T-helper 17 cell (primary cell): ENCODE measurements around the gene PCBP3. TPM values are rescaled to one million over a fixed set of nuclear protein-coding genes. Genes with fewer than 3 reads are reported as not detected.
A peak's percentile ranks its signal among the peaks of the same experiment; 100 is the strongest.

Source experiments
- ATAC-seq: fragments of 150-1000 bp; cut with Tn5 transposase; 2 replicates; pipeline ENCODE4 v1.10.0; 2021; ENCODE audit warnings: mild to moderate bottlenecking, moderate library complexity
- DNase-seq, 3 donors: peaks; one replicate each; pipeline versions ENCODE4 v3.0.0 to v3.0.0-alpha.2; 2020 to 2021
- H3K9me3 ChIP-seq: one replicate; pipeline ENCODE4 v1.7.0; 2013; ENCODE audit warnings: low read length, mild to moderate bottlenecking; ENCODE audit not compliant: control insufficient read depth, poor library complexity, severe bottlenecking
- H3K27ac Mint-ChIP-seq: one replicate; pipeline ENCODE4 v1.8.0; 2022; ENCODE audit warnings: mild to moderate bottlenecking, moderate library complexity, mixed read lengths
- H3K27me3 Mint-ChIP-seq: one replicate; pipeline ENCODE4 v1.8.0; 2022; ENCODE audit warnings: mixed read lengths
- H3K36me3 Mint-ChIP-seq: one replicate; pipeline ENCODE4 v1.8.0; 2022; ENCODE audit warnings: low read depth, mixed read lengths
- H3K4me1 Mint-ChIP-seq: one replicate; pipeline ENCODE4 v1.8.0; 2022; ENCODE audit warnings: mild to moderate bottlenecking, mixed read lengths
- H3K4me3 Mint-ChIP-seq: one replicate; pipeline ENCODE4 v1.8.0; 2022; ENCODE audit warnings: mild to moderate bottlenecking, moderate library complexity, mixed read lengths
- total RNA-seq, 4 donors: library from RNA in 2 of 4; stranded (reverse) in 2 of 4; gene quantifications; one replicate each; pipeline ENCODE4 v1.2.3 and lab custom pipeline; 2022 to 2026

Gene PCBP3
- total RNA-seq, 2 donors from 2014 or later = 0.91 to 4.2 TPM

- Mint-ChIP-seq H3K4me3 (no peak overlapping the region), H3K36me3 (peaks cover 3% of the 10 kb centered on the region), H3K27ac (peak overlapping the region; percentile 84), H3K27me3 (peaks cover 32% of the 10 kb centered on the region), H3K4me1 (peaks cover 3% of the 10 kb centered on the region)
- H3K9me3 ChIP-seq = no peaks in the 10 kb centered on the region
- ATAC-seq (no peak), DNase-seq (no peak)
Measured at GRCh38 chr21:45791562-45792418, 148.3 kb downstream of the PCBP3 start.

GRCh38 chr21:45792682-45793383 is 149.3 kb downstream of the PCBP3 start:
- no peaks in the 10 kb centered on the region for H3K9me3 ChIP-seq
- Mint-ChIP-seq H3K27me3 (peaks cover 28% of the 10 kb centered on the region), H3K4me3 (no peak overlapping the region), H3K27ac (no peak overlapping the region), H3K4me1 (peaks cover 3% of the 10 kb centered on the region), H3K36me3 (peaks cover 3% of the 10 kb centered on the region)
- no peak for ATAC-seq
- DNase-seq = no peak

GRCh38 chr21:45794027-45794426 is 150.5 kb downstream of the PCBP3 start:
- no peak for ATAC-seq
- peaks cover 3% of the 10 kb centered on the region for H3K36me3 Mint-ChIP-seq
- DNase-seq = no peak
- no peaks in the 10 kb centered on the region for H3K9me3 ChIP-seq
- H3K4me1 Mint-ChIP-seq = peaks cover 3% of the 10 kb centered on the region
- no peak overlapping the region for H3K4me3 Mint-ChIP-seq
- no peak overlapping the region for H3K27ac Mint-ChIP-seq
- H3K27me3 Mint-ChIP-seq = peaks cover 20% of the 10 kb centered on the region

- Mint-ChIP-seq H3K4me3 (no peak overlapping the region), H3K36me3 (no peaks in the 10 kb centered on the region), H3K27ac (no peak overlapping the region), H3K27me3 (peaks cover 4% of the 10 kb centered on the region), H3K4me1 (no peaks in the 10 kb centered on the region)
- ATAC-seq = no peak
- no peaks in the 10 kb centered on the region for H3K9me3 ChIP-seq
- DNase-seq = no peak
Measured at GRCh38 chr21:45796003-45796402, 152.5 kb downstream of the PCBP3 start.

GRCh38 chr21:45797338-45797737 is 153.8 kb downstream of the PCBP3 start:
- Mint-ChIP-seq H3K4me3 (no peak overlapping the region), H3K4me1 (no peaks in the 10 kb centered on the region), H3K36me3 (no peaks in the 10 kb centered on the region), H3K27ac (no peak overlapping the region), H3K27me3 (no peaks in the 10 kb centered on the region)
- ATAC-seq (no peak), DNase-seq (no peak)
- H3K9me3 ChIP-seq = no peaks in the 10 kb centered on the region

- no peaks in the 10 kb centered on the region for H3K9me3 ChIP-seq
- Mint-ChIP-seq H3K27ac (no peak overlapping the region), H3K4me3 (no peak overlapping the region), H3K36me3 (no peaks in the 10 kb centered on the region), H3K27me3 (peaks cover 4% of the 10 kb centered on the region), H3K4me1 (no peaks in the 10 kb centered on the region)
- DNase-seq (no peak), ATAC-seq (no peak)
Measured at GRCh38 chr21:45799765-45800338, 156.3 kb downstream of the PCBP3 start.

GRCh38 chr21:45800339-45801080 is 157.0 kb downstream of the PCBP3 start:
- no peak overlapping the region for H3K4me3 Mint-ChIP-seq
- no peaks in the 10 kb centered on the region for H3K36me3 Mint-ChIP-seq
- peaks cover 4% of the 10 kb centered on the region for H3K27me3 Mint-ChIP-seq
- H3K4me1 Mint-ChIP-seq = no peaks in the 10 kb centered on the region
- no peak overlapping the region for H3K27ac Mint-ChIP-seq
- no peaks in the 10 kb centered on the region for H3K9me3 ChIP-seq
- no peak for ATAC-seq
- no peak for DNase-seq

GRCh38 chr21:45801129-45801964 is 157.8 kb downstream of the PCBP3 start:
- H3K4me1 Mint-ChIP-seq = no peaks in the 10 kb centered on the region
- peaks cover 4% of the 10 kb centered on the region for H3K27me3 Mint-ChIP-seq
- no peak overlapping the region for H3K27ac Mint-ChIP-seq
- H3K36me3 Mint-ChIP-seq = no peaks in the 10 kb centered on the region
- H3K4me3 Mint-ChIP-seq = no peak overlapping the region
- ATAC-seq = no peak
- no peaks in the 10 kb centered on the region for H3K9me3 ChIP-seq
- no peak for DNase-seq

- H3K27ac Mint-ChIP-seq = no peak overlapping the region
- no peaks in the 10 kb centered on the region for H3K36me3 Mint-ChIP-seq
- no peaks in the 10 kb centered on the region for H3K9me3 ChIP-seq
- H3K4me1 Mint-ChIP-seq = no peaks in the 10 kb centered on the region
- ATAC-seq (no peak), DNase-seq (no peak)
- peaks cover 8% of the 10 kb centered on the region for H3K27me3 Mint-ChIP-seq
- H3K4me3 Mint-ChIP-seq = no peak overlapping the region
Measured at GRCh38 chr21:45801989-45802388, 158.5 kb downstream of the PCBP3 start.

GRCh38 chr21:45802425-45802824 is 158.9 kb downstream of the PCBP3 start:
- ATAC-seq = no peak
- no peak overlapping the region for H3K4me3 Mint-ChIP-seq
- H3K4me1 Mint-ChIP-seq = no peaks in the 10 kb centered on the region
- H3K27ac Mint-ChIP-seq = no peak overlapping the region
- H3K36me3 Mint-ChIP-seq = no peaks in the 10 kb centered on the region
- peaks cover 13% of the 10 kb centered on the region for H3K27me3 Mint-ChIP-seq
- no peak for DNase-seq
- no peaks in the 10 kb centered on the region for H3K9me3 ChIP-seq

- no peak overlapping the region for H3K27ac Mint-ChIP-seq
Measured at GRCh38 chr21:45802956-45803617, 159.6 kb downstream of the PCBP3 start.

More at GRCh38 chr21:45802956-45803617, 159.6 kb downstream of the PCBP3 start:
- Mint-ChIP-seq H3K4me1 (no peaks in the 10 kb centered on the region), H3K36me3 (no peaks in the 10 kb centered on the region), H3K27me3 (peaks cover 13% of the 10 kb centered on the region), H3K4me3 (no peak overlapping the region)
- ATAC-seq = no peak
- no peaks in the 10 kb centered on the region for H3K9me3 ChIP-seq
- no peak for DNase-seq
